Activated CD8-positive, alpha-beta memory T cell treated with anti-CD3 and anti-CD28 coated beads, Interleukin-2, amount 50 U/mL, for 4 hours (primary cell): ENCODE measurements around the gene RAD21L1.

Source experiments
- DNase-seq: peaks from one replicate; pipeline ENCODE4 v3.0.0-alpha.2; 2020

Gene RAD21L1

DNA sequence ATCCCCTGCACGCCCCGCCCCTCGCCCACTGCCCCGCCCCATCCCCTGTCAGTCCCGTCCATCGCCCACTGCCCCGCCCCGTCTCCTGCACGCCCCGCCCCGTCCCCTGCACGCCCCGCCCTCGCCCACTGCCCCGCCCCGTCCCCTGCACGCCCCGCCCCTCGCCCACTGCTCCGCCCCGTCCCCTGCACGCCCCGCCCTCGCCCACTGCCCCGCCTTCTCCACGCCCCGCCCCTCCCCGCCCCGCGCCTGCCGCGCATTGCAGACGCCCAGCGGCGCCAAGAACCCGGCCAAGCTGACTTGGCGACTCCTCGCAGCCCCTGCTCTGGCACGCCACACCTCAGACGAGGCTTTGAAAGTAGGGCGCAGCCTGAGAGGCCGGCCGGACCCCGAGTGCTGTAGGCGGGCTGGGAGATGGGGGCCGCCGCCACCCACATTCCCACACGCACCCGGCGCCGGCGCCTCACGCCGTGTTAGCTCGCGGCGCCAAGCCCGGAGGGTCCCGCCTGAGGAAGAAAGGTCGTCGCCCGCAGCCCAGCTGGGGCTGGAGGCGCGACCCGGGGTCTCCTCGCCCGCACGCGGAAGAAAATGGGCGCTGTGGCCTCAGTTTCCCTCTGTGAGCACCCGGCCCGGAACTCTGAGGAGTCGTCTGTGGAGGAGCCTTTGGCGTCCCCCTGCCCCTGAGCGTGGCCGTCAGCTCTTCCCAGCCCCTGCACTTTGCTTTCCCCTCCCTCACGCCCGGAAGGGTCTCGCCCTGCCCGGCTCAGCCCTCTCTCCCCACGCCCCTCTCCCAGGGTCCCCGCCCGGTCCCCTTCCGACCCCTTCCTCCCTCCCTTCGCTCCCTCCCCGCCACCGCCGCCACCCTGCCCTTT lies at the start of gene RAD21L1:
Gene RAD21L1, plus strand, starts transcription at position 262 of the 872 bp plus-strand sequence. CDS start 2,410 bp downstream, outside the sequence.
- peak; percentile 73 for DNase-seq

DNA sequence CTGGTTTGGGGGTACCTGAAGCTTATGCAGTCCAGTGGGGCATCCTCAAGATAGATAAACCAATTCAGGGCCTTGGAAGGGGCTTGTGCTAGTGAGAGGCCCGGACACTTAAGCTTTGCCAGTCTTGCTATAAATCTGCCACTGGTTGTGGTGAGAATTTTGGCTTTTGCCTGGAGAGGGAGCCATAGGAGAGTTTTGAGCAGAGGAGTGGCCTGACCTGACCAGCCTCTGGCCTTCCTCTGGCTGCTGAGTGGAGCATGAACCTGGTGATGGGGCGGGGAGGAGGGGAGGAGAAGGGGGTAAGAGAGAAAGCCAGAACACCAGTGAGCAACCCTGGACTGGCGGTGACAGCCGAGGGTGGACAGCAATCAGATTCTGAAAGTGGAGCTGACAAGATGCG lies 48.2 kb upstream of the RAD21L1 start:
- DNase-seq, result no peak

GRCh38 chr20:1178103-1178502 lies 47.7 kb upstream of the RAD21L1 start:
- no peak for DNase-seq

- DNase-seq, result no peak
Observed at GRCh38 chr20:1178623-1179022, 47.2 kb upstream of the RAD21L1 start.

DNA sequence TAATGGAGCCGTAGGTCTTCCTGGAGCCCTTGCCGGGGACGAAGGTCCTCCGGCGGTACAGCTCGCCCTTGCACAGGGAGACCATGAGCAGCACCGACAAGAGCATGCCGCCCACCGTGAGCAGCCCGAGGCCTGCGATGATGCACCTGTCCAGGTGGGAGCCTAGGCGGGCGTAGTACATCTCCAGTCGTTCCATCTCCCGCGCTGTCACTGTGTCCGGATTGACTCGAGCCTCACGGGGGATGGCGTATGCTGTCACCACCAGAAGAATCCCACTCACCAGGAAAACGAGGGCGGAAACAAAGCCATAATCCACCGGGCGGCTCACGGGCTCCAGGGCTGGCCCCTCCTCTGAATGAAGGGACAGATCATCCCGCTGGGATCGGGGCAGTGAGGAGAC lies 44.9 kb upstream of the RAD21L1 start:
- no peak for DNase-seq

DNA sequence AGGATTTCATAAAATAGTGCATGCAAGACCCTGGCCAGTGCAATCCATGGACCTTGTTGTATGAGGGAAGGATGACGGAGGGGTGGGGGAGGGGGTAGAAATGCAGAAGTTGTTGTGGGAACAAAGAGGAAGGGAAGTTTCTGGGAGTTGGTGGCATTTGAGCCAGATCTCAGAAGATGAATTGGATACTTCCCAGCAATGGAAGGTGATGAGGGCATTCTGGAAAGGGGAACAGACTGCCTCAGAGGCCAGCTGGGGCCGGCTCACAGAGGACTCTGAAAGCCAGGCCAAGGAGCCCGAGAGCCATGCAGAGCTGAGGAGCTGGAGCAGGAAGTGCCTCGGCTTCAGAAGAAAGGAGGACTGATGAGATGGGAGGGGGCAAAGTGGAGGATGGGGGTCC lies 43.7 kb upstream of the RAD21L1 start:
- DNase-seq, result no peak

DNA sequence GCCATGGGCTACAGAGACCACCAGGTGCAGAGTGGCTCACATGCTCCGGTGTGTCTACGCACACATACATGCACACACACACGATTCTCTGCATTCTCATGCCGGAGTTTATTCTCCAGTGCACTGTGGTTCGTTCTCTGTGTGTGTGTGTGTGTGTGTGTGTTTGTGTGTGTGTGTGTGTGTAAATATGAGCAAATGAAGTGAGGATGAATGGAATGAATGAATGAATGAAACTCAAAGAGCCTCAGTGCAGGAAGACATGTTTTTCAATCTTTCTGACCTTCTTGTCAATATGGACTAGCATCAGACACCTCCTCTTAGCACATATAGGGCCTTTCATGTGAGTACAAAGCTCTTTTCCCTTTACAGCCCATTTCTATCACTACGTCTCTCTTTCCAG lies 42.7 kb upstream of the RAD21L1 start:
- DNase-seq, result no peak

- no peak for DNase-seq
Observed at GRCh38 chr20:1184260-1184637, 41.6 kb upstream of the RAD21L1 start.

DNA sequence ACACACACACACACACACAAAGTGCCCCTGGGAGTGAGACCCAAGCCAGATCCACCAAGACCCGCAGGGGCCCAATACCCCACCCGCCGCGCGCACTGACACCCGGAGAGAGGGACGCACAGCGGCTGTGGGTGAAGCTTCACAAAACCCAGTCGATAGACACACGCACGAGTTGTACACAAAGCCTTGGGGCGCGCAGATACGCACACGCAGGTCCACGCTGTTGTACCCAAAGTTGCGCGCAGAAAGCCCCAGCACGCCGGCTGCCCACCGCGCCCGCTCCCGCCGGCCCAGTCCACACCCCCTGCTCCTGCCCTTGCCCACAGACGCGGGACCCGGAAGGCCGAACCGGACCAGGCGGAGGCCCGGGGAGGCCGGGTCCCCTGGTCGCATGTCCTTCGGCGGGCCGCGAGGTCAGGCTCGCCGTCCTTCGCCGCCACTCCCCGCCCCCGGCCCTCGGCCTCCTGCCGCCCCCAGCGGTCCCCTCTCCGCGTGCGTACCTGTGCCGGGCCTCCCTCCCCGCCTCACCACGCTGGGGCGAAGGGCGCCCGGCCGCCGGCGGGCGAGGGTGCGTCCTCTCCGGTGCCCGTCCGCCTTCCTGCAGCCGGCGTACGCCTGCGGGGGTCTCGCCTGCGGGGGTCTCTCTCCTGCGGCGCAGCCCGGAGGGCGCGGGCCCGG lies 41.1 kb upstream of the RAD21L1 start, which contains the start of gene TMEM74B:
Gene TMEM74B, minus strand, starts transcription at position 344 of the 678 bp plus-strand sequence. CDS start 1,180 bp downstream, outside the sequence.
- DNase-seq, result no peak

- DNase-seq, result no peak
Observed at GRCh38 chr20:1185316-1185741, 40.5 kb upstream of the RAD21L1 start.

- peak; percentile 33 for DNase-seq
Observed at GRCh38 chr20:1185790-1186334, 40.0 kb upstream of the RAD21L1 start.

DNA sequence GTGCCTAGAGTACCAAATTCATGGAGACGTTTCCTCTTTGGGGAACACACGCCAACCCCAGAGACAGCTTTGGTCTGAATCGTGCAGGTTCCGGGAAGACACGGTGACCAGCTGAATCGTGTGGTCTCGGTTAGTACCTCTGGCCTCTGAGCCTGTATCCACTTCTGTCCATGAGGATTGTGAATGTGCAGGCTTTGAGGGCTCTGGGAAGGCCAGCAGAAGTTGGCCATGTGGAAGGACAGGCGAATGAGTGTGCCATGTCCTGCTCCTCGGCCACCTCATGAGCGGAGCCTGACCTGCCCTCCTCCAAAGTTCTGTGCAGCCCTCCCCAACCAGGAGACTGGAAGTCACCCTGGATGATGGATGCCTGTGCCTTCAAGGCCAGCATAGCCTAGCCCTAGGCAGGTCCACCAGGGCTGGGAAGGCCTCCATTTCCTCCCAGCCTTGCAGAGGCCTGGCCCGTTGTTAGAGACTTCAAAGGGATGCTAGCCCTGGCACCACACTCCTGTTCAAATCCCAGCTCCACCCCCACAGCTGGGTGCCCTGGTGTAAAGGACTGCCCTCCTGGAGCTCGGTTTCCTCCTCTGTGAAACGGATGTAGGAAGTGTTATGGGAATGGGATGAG lies 39.4 kb upstream of the RAD21L1 start:
- no peak for DNase-seq

GRCh38 chr20:1187605-1188171 lies 38.2 kb upstream of the RAD21L1 start:
- DNase-seq, result no peak

GRCh38 chr20:1188347-1188746 lies 37.5 kb upstream of the RAD21L1 start:
- no peak for DNase-seq

DNA sequence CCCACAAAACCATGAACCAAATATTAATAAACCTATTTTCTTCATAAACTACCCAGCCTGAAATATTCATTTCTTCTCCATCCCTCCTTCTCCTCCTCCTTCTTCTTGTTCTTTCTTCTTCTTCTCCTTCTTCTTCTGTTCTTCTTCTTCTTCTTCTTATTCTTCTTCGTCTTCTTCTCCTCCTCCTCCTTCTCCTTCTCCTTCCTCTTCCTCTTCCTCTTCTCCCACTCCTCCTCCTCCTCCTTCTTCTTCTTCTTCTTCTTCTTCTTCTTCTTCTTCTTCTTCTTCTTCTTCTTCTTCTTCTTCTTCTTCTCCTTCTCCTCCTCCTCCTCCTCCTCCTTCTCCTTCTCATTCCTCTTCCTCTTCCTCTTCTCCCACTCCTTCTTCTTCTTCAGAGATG lies 36.0 kb upstream of the RAD21L1 start:
- DNase-seq, result no peak

DNA sequence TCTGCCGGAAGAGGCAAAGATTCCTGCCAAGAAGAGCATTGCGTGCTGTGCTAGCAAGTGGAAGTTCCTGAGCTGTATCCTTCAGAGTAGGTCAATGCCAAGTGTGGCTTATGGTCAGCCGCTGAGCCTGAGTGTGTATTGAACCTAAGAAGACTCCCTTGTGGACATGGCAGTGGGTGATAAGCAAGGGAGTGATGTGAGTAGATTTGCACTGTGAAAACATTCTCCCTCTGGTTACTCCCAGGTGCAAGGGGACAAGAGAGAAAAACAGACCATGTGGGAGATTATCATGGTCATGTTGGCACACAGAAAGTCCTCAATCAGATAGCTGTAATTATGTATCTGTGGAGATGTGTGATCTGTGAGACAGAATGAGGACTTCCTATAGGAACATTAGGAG lies 35.0 kb upstream of the RAD21L1 start:
- DNase-seq, result no peak

- no peak for DNase-seq
Observed at GRCh38 chr20:1191299-1191698, 34.5 kb upstream of the RAD21L1 start.

DNA sequence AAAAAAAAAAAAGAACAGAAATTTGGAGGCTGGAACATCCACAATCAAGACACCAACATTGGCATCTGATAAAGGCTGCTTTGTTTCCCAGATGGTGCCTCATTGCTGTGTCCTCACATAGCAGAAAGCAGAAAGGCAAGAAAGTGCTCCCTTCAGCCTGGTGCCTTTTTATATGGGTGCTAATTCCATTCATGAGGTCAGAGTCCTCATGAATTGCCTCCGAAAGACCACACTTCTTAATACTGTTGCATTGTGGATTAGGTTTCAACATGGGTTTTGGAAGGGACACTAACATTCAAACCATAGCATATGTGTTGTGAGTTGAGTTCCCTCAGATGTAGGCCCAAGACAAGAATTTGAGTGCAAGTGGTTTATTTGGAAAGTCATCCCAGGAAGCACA lies 30.6 kb upstream of the RAD21L1 start:
- DNase-seq, result no peak

GRCh38 chr20:1196634-1197033 lies 29.2 kb upstream of the RAD21L1 start:
- no peak for DNase-seq

GRCh38 chr20:1197801-1198200 lies 28.0 kb upstream of the RAD21L1 start:
- DNase-seq, result no peak

DNA sequence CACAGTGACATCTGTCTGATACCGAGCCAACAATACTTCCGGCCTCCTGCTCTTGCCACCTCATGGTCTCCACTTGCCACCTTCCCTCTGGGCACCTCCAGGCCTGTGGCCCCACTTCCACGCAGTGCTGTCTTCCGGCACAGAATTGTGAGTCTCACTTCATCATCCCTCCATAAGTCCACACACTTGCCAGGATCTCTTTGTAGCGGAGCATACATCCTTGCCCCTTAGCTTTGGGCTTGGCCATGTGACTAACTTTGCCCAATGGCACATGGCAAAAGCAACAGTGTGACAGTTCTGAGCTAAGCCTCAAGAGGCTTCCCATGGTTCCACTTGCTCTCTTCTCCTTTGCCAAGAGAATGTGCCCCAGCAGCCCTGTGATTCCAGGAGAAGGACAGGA lies 27.1 kb upstream of the RAD21L1 start:
- DNase-seq, result no peak

DNA sequence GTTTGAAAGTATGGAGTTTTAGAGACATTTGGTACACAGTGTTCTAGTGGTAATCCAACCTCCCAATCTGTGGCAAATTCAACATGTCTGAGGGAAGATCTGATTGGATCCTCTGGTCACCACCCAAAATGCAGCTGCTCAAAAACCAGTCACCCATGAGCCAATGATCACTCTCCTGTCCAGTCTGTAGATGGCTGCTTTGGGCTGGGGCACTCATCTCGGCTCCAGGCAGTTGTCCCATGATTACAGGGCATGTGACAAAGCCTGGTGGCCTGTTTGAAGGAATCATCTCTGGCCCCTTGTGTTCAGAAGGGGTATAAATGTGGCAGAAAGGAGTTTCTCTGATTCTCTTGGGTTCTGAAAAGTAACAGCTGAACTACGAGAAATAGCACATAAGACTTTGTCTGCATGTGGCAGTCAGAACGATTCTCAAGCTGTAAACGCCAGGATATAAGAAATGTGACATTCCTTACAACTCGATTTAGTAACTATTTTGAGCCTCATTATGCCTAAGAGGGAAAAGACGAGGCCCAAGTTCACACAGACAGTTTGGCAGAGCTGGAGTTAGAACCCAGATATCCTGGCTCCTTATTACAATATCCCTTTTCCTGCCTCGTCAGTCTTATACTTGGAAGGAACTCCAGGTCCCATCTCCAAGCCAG lies 26.5 kb upstream of the RAD21L1 start:
- DNase-seq, result no peak

DNA sequence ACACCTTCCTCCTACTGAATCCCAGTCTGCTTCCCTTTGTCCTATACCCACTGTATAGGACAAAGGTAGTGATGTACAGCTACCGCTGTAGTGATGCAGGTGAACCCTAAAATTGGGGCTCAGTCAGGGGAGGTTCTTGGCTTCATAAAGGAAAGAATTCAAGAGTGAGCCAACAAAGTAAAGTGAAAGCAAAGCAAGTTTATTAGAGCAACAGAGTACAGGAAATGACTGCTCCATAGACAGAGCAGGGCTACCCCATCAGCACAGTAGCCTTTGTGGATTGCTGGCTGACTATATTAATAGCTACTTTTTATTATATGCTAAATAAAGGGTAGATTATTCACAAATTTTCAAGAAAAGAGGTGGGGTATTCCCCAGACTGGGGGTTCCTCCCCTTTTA lies 25.9 kb upstream of the RAD21L1 start:
- no peak for DNase-seq
